ENCODE measurements around the gene GJB1.

Gene GJB1

DNA sequence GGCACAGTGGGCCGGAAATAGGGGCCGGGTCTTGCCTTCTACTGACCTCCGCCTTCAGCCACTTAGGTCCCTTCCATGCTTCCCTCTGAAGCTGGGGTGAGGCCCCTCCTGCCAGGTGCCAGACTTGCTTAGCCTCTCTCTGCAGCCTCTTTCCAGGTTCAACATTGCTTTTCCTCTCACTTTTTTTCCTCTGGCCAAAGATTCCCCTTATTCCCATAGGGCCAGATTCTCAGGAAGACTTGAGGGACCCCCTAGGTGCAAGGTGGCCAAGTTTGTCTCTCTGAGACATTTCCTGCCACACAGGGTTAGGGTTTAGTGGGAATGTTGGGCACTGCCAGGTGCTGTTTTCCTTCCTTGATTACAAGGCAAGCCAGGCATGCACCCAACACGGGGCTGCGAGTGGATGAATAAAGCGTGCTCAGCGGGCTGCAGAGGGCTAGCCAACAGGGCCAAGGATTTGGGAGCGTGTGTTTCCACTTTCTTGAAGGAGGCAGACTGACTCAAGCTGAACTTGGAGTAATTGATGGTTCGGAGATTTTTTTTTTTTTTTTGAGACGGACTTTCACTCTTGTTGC lies 7.6 kb upstream of the GJB1 start:
- DNase-seq, result peak; percentile 9

DNA sequence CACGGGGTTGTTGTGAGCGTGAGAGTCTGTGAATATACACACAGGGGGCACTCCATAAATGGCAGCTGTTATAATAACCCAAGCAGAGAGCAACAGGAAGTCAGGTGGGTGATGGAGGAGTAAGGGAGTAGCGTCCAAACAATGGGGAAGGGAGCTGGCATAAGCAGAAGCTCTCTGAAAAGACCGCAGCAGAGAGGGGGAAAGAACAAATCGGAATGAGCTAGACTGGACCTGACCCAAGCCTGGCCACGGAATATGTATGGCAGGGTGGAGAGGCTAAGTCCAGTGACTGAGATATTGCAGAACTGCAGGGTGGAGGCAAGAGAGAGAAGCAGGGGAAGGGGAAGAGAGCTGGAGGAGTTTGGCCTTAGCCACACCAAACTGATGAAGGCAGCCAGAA lies 6.5 kb upstream of the GJB1 start:
- peak; percentile 85 for DNase-seq

DNA sequence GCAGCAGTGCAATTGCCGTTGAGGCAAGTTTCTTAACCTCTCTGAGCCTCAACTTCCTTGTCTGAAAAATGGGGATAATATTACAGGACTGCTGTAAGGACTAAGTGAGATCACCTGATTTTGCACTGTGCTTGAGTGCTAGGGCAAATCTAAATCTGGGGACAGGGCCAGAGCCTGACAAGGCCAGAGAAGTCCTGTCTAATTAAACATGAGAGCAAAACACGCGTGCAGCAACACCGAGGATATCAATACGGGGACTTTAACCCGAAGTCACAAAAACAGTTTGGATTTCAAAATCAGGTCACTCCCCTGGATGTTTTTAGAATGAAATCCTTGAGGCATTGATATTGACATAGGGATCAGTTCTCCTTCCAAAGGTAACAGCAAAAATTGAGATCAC lies 5.7 kb upstream of the GJB1 start:
- DNase-seq, result no peak

DNA sequence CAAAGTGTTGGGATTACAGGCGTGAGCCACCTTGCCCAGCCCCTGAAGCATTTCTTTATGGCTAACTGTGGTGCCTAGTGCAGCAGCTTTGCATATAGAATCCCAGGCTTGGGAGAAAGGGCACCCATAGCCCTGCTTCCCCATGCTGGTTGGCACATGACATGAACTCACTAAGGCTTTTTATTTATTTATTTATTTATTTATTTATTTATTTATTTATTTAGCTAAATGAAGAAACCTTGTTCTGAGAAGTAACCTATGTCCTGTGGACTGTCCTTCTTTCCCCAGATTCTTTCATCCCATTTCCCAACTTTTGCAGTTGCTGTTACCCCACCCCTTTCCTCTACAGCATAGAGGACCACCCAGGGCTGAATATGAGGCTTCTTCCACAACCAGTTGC lies 1.9 kb upstream of the GJB1 start:
- no peak for DNase-seq

DNA sequence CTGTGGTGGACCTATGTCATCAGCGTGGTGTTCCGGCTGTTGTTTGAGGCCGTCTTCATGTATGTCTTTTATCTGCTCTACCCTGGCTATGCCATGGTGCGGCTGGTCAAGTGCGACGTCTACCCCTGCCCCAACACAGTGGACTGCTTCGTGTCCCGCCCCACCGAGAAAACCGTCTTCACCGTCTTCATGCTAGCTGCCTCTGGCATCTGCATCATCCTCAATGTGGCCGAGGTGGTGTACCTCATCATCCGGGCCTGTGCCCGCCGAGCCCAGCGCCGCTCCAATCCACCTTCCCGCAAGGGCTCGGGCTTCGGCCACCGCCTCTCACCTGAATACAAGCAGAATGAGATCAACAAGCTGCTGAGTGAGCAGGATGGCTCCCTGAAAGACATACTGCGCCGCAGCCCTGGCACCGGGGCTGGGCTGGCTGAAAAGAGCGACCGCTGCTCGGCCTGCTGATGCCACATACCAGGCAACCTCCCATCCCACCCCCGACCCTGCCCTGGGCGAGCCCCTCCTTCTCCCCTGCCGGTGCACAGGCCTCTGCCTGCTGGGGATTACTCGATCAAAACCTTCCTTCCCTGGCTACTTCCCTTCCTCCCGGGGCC lies 1.2 kb downstream of the GJB1 start:
- no peak for DNase-seq

DNA sequence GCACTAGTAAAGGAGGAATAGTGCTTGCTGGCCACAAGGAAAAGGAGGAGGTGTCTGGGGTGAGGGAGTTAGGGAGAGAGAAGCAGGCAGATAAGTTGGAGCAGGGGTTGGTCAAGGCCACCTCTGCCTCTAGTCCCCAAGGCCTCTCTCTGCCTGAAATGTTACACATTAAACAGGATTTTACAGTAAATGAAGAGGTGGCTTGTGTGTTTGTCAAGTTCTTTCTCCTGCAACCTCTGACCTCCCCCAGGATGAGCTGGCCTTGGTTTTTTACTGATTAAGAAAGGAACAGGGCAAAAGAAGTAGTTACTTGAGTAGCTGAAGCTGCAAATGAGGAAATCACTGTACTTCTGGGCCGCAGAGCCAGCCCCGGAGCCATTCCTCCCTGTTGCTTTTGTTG lies 2.0 kb downstream of the GJB1 start:
- no peak for DNase-seq

DNA sequence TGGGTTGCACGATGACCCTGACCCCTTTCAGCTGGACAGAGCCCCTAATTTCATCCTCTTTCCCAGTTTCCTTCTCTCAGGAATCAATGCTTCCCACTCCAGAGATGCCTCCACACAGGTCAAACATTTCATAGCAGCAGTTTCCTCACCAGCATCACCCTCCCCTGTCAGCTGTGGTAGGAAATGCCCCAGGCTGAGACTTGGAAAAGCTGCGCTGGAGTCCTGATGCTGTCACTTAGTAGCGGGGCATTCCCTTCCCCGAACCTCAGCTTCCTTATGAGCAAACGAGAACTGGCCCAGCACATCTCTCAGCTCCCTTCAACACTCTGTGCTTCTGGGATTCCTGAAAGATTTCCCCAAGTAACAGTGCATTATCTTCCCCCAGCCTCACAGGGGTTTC lies 2.7 kb downstream of the GJB1 start:
- DNase-seq, result no peak

DNA sequence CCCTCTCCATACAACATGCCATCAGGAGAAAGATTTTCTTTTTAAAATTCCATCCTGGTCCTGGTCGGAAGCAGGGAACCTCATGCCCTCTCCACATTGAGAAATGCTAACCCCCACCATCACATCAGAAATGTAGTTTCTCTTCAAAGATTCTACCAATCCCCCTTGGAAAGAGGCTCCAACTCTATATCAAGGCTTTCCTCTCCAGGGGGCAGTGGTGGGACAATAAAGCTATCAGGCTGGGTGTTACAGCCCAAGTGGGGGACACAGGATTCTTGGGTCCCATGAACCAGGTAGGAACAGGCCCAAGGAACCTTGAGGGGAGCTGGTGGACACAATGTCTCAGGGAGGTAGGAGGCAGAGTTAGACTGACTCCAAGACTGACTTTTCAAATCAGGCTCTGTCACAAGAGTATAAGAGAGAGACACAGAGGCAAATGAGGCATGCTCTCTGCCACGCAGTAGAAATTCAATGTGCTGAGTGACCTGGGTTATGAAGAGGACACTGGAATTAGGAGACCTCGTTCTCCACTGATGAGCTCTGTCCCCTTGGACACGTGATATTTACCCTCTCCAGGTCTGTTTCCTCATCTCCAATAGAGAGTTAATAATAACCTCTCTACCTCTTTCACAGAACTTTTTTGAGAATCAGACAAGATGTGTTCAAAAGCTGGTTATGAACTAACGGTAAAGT lies 4.5 kb downstream of the GJB1 start:
- no peak for DNase-seq

DNA sequence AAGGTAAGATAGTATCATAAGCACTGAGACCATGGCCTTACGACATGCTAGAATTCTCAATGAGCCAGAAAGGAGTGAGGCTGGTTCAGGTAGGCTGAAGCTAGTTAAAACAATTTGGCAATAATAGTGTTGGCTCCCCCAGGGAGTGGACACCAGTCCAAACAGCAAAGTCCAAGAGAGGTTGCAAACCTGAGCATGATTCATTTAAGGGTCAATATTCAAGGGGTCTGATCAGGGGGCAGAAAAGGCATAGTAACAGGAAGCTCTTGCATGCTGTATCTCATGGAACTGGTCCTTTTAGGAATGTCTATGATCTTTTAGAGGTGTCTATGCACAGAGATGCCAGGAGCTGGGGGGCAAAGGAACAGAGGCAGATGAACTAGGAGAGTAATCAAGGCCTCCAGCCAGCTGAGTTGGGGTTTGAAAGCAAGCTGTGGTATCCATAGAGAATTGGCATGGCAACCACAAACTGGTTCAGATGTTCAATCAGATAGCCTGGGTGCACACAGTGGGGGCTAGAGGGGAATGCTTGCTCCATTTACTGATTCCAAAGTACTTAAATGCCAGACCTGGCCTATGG lies 5.1 kb downstream of the GJB1 start:
- no peak for DNase-seq

DNA sequence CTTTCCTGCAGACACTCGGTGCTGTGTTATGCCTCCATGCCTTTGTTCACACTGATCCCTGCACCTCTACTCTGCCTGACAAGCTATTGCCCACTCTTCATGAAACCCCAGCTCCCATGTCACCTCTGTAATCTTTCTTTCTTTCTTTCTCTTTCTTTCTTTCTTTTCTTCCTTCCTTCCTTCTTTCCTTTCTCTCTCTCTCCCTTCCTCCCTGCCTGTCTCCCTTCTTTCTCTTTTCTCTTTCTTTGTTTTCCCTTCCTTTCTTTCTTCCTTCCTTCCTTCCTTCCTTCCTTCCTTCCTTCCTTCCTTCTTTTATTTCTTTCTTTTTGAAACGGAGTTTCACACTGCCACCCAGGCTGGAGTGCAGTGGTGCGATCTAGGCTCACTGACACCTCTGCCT lies 12.5 kb downstream of the GJB1 start:
- DNase-seq, result no peak

DNA sequence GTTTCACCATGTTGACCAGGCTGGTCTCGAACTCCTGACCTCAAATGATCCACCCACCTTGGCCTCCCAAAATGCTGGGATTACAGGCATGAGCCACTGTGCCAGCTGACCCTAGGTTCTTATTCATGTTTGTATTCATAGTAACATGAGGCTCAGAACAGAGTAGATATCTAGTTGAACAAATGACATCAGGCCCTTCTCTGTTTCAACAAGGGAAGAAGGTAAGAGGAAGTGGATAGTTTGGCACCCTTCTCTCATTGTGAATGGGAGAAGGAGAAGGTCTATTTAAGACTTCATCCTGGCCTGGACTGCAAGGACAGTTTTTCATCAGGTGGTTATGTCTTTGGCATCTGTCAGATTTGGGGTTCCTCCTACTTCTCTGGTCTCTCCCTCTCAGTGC lies 13.8 kb downstream of the GJB1 start:
- no peak for DNase-seq

DNA sequence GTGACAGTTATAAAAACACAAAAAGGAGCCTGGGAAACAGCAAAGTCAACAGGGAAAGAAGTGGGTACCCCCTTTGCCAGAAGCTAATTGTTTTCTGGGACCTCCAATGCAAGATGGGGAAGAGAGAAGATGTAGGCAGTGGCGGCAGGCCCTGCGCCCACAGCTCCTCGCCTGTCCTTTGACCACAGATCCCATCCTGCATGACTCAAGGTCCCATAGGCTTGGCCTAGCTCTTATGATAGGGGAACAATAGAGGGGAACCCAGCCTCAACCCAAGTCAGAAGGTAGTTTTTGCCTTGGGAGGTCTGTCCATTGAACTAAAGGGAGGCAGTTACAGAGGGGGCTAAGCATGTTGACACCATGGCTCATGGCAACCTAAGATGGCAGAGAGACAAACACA lies 16.8 kb downstream of the GJB1 start:
- DNase-seq, result no peak

DNA sequence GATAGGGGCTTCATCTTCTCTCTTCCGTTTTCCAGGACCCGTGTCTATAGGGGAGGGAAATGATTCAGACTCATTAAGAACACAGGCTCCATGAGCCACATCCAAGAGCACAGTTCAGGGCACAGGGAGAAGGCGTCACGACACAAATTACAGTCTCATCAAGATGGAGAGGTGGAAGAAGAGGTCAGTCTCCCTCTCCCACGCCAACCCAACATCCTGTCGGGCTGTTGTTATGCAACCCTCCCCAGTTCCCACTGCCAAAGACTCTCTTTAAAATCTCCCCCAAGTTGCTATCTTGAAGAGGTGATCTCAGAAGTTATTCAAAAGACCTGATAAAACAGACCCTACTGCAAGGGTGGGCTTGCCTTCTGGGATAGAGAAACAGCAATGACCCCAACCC lies 18.3 kb downstream of the GJB1 start:
- DNase-seq, result no peak

DNA sequence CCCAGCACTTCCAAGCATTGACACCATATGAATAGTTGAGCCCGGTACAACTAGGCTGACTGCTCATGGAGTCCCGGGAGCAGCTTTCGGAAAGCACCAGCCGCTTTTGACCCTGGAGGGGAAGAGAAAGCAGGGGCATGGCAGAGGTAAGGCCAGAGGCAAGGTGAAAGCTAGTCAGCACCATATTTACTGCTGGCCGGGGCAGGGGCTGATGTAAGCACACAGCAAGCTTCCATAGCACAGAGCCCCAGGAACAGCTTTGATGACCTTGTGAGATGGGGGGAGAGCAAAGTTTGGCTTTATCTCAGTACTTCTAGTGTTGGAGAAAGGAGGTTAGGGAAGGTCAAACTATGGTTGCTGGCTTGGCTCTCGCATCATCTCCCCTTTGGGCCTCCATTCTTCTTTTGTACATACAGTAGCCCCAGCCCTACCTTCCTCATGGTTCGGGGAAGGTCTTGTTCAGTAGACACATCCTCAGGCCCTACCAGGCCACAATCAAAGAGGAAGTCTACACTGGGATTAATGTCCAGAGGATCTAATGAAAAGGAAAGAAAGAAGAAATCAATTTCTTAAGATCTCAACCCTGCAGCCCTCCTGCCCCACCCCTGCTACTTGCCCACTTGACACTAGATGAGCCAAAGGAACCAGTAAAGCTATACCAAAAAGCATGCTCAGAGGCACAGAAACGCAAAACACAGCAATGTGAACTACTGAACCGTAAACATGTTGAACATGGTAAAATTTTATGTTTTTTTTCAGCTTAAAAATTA lies 21.5 kb downstream of the GJB1 start:
- no peak for DNase-seq

DNA sequence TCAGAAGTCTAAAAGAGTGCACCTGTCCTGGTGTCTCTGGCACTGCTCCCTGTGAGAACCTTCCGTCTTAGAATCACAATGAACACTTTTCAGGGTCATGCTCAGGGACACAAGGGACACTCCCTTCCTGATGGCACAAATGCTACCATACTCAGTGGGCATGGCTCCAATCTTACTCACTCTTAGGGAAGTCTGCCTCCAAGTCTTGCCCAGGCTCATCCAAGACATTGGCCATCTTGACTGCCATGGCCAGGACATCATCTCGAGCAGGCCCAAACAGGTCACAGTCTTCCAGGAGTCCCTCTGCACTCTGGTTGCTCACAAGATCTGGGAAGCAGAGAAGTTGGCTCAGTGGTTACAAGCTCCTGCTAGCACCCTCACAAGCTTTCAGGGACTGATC lies 22.1 kb downstream of the GJB1 start:
- no peak for DNase-seq

DNA sequence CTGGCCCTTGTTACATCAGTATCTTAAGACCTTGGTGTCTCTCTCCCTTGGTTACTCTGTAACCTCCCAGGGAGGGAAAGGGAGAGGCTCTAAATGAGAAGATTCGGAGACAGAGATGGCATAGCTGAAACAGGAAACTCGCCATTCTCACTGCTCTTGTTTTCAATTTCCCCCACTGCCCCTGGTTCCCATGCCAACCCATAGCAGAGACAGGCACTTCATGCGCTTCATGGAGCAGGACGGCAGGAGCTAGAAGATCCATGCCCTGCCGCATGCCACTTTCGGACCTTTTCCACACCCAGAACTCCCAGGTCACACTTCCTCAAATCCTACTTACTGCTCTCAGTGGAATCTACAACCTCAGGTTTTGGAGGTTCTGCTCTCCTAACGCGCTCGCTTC lies 27.8 kb downstream of the GJB1 start:
- DNase-seq, result no peak

DNA sequence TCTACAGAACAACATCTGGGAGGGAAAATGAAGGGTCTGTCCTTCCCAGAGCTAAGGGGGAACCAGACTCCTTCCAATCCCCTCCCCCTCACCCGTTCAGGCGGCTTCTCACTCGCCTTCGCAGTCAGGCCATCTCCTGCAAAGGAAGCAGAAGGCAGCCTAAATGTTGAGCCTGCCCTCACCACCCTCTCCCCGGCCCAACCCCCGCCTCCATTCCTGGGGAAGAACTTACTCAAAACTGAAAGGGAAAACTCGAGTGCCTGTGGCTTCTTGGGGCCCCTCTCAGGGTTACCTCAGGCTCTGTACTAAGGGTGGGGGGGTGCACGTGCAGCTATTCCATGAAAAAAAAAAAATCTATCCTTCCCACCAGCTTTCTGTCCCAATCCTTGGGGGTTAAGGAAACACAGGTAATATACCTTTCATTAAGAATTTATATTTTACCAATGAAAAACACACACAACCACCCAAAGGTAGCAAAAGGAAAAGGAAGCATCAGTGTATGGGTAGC lies 28.5 kb downstream of the GJB1 start:
- no peak for DNase-seq

DNA sequence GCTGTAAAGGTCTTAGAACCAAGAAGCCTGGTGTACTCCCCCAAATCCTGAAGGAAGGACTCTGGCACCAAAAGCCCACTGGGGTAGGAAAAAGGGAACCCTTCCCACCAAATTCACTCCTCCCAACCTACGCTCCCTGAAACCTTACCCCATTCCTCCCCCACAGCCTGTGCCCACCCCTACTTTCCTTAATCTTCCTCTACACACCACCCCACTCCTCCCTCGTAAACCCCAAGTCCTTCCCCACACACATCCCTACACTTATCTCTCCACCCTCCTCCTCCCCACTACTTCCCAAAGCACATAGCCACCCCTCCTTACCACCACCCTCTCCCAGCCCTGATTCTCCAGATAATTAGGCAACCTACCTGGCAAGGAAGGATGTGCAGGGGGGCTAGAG lies 29.2 kb downstream of the GJB1 start:
- DNase-seq, result no peak

DNA sequence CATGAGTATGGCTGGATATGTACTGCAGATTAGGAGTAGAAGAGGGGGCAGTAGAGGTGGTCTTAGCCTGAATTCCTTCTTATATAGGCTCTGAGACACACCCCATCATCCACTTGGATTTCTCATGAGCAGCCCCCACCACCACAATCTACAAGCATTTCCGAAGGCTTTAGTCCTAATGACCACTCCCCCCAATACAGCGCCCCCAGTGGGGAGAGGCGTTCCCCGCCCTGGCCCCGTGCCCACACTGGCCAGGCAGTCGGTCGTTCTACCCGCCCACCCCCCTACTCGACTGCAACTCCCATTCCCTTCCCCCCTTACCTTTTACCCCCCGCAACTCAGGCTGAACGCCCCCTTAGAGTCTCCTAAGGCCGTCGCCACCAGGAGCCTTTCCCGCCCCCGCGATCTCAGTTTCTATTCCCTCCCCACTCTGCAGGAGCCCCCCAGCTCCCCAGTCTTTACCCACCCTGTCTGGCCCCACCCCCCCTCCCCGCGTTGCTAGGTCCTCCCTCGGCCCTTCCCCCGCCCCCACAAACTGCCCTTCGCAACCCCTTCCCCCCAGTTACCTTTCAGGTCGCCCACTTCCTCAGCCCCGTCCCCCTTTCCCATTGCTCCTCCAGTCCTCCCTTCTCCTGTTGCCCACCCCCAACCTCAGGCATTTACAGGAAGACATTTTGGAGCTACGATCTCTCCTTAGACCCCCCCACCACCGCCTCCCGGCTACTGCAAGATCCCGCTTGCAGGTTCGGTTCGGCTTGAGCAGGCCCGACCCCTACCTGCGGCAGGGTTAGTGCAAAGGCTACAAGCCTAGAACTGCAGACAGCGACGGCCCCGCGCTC lies 30.4 kb downstream of the GJB1 start:
- DNase-seq, result no peak

DNA sequence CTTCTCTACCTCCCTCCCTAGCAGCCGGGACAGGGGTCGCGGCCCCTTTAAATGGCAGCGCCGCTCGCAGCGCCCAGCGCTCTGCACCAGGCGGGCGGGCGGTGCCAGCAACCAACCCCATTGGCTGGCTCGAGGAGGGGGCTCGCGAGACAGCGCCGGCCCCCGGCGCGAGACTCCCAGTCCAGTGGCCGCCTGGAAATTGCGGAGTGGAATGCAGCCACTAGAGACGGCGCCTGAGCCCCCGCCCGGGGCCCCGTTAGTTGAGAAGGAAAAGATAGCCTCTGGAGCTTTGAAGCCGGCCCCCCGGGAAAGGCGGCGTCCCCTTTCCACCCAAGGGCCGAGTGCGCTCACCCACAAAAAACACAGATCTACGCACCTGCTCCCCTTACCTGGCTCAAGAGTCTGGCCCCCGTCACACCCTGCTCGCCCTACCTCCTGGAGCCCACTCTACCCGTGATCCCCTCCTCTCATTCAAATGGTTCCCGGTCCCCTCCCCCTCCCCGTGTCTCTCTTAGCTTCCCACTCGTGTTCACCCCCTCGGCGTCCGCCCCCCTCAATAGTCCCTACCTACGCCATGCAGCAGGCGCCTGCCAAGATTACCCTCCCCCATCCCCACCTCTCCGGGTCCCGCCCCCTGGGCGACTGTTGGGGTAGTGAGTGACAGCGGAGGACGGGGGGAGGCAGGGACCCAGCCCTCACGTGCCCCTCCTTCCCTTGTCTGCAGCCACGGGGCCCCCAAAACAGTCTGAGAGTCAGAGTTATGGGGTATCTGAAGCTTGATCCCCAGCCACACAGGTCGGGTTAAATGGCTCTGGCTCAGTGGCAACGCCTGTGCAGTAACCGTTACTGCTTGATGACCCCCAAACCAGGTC lies 31.3 kb downstream of the GJB1 start, which contains the start of gene ZMYM3:
Gene ZMYM3 (minus strand): TSS at position 49 of the 872 bp plus-strand sequence. CDS start 885 bp downstream, outside the sequence.
- peak; percentile 76 for DNase-seq

DNA sequence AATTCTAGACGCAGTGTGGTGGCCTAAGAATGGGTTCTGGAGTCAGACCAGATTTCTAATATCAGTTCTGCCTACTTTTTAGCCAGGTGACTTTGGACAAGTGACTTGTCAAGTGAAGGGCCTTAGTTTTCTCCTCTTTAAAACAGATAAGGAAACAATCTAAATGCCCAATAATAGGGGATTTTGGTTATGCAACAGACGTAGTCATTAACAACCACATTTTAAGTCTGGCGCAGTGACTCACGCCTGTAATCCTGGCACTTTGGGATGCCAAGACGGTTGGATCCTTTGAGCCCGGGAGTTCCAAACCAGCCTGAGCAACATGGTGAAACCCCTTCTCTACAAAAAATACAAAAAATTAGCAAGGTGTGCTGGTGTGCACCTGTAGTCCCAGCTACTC lies 33.0 kb downstream of the GJB1 start:
- no peak for DNase-seq
